ENCODE data around the gene TRANK1.

DNA sequence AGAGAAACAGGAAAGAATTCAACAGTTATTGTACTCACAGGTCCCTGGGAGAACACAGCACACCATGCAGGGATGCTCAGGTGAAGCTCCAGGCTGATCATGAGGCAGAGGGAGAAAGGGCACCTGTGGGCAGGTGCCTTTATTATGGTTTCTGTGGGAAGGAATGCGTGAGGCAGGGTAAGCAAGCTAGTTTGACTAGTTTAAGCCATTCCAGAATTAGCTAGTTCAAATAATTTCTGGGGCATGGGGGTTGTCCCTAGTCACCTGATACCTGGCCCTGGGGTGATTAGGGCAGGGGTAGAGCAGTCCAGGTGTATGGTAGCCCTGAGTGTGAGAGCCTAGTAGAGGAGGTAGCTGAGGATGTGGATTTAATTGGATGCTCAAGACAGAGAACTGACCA, 132.6 kb downstream of the TRANK1 start:
- TF ChIP-seq CTCF (IDR thresholded peaks at IDR 0.05 in 8 of 11, conservative IDR thresholded peaks at IDR 0.05 in 3 of 11) (no peak), POLR2A (IDR thresholded peaks at IDR 0.05) (no peak), POLR2AphosphoS5 (IDR thresholded peaks at IDR 0.05) (no peak)
